ENCODE data around the gene CASZ1. TPM values are rescaled to one million over a fixed set of nuclear protein-coding genes. Genes with fewer than 3 reads are reported as not detected.

CASZ1 gene
- total RNA-seq, 4 donors from 2014 or later = 5.2 to 38.5 (median 18.7) TPM

- H3K4me3 ChIP-seq (replicated peaks in 1 of 3) = no peak overlapping the region
- peak; percentile 35 to 45 for DNase-seq
- peaks cover 41 to 57% of the 10 kb centered on the region in 2 donors for H3K4me1 ChIP-seq
- TF ChIP-seq, protein P1, sequence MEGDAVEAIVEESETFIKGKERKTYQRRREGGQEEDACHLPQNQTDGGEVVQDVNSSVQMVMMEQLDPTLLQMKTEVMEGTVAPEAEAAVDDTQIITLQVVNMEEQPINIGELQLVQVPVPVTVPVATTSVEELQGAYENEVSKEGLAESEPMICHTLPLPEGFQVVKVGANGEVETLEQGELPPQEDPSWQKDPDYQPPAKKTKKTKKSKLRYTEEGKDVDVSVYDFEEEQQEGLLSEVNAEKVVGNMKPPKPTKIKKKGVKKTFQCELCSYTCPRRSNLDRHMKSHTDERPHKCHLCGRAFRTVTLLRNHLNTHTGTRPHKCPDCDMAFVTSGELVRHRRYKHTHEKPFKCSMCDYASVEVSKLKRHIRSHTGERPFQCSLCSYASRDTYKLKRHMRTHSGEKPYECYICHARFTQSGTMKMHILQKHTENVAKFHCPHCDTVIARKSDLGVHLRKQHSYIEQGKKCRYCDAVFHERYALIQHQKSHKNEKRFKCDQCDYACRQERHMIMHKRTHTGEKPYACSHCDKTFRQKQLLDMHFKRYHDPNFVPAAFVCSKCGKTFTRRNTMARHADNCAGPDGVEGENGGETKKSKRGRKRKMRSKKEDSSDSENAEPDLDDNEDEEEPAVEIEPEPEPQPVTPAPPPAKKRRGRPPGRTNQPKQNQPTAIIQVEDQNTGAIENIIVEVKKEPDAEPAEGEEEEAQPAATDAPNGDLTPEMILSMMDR (IDR thresholded peaks at IDR 0.05) = no peak
- TF ChIP-seq POLR2A (IDR thresholded peaks at IDR 0.05) = no peak
- no peaks in the 10 kb centered on the region for H3K27me3 ChIP-seq
- peaks cover 0 to 10% of the 10 kb centered on the region in 2 donors for H3K36me3 ChIP-seq
- intact Hi-C loops (cut with DNase I) = no loop called here
- 76 to 77% methylated on average over 10 of the region's 10 CpGs for WGBS, 2 donors
- no peaks in the 10 kb centered on the region for H3K9me3 ChIP-seq
- H3K27ac ChIP-seq = no peak overlapping the region
Observed at GRCh38 chr1:10625554-10625953, 170.9 kb downstream of the CASZ1 start.

- intact Hi-C loops (cut with DNase I) = no loop called here
- TF ChIP-seq, protein P1 (IDR thresholded peaks at IDR 0.05) = no peak
- TF ChIP-seq POLR2A (IDR thresholded peaks at IDR 0.05) = no peak
- peaks cover 45 to 62% of the 10 kb centered on the region in 2 donors for H3K4me1 ChIP-seq
- H3K4me3 ChIP-seq (replicated peaks in 1 of 3) = no peak overlapping the region
- DNase-seq = peak; percentile 1 to 3
- no peak overlapping the region for H3K27ac ChIP-seq
- H3K27me3 ChIP-seq = no peaks in the 10 kb centered on the region
- no peaks in the 10 kb centered on the region for H3K9me3 ChIP-seq
- 90 to 93% methylated on average over 9 of the region's 9 CpGs for WGBS, 2 donors
- peaks cover 0 to 10% of the 10 kb centered on the region in 2 donors for H3K36me3 ChIP-seq
Observed at GRCh38 chr1:10625076-10625475, 171.4 kb downstream of the CASZ1 start.

DNA sequence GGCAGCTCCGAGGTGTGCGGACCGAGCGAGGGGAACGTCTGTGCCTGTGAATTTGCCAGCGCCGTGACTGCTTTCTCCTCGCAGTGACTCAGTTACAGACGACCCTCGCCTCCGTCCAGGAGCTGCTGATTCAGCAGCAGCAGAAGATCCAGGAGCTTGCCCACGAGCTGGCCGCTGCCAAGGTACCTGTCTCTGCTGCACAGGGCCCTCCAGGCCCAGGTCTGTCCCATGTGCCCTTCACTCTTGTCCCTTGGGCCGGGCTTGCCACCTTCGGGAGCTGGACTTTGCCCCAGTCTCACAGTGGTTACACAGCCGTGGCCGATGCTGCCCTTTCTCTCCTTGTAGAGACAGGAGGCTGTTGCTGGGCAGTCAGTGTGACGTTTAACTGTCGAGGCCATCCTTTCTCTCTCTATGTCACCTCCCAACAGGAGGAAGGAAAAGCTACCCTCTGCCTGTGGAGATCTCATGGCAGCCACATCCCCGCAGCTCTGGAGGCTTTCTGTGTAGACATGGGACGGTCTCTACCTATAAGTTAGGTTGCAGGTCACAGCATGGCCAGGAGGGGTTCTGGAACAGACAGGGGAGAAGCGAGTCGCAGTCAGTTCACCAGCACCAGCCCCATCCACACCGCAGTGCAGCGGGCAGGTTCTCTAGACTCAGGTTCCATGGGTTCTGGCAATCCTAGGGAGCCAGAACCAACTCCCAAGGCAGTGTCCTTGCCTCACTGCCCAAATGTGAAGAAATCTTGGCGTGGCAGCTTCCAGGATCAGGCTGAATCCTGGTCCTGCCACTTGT is 172.0 kb downstream of the CASZ1 start:
- no peaks in the 10 kb centered on the region for H3K9me3 ChIP-seq
- H3K27me3 ChIP-seq = no peaks in the 10 kb centered on the region
- H3K36me3 ChIP-seq = peaks cover 0 to 10% of the 10 kb centered on the region in 2 donors
- H3K27ac ChIP-seq = no peak overlapping the region
- TF ChIP-seq POLR2A (IDR thresholded peaks at IDR 0.05) = no peak
- TF ChIP-seq, protein P1 (IDR thresholded peaks at IDR 0.05) = no peak
- intact Hi-C loops (cut with DNase I) = no loop called here
- WGBS, 2 donors = 96% methylated on average over 20 to 23 of the region's 26 CpGs
- DNase-seq = peak in 1 of 2 donors; percentile 1
- H3K4me1 ChIP-seq = peaks cover 45 to 58% of the 10 kb centered on the region in 2 donors
- no peak overlapping the region for H3K4me3 ChIP-seq (replicated peaks in 1 of 3)

DNA sequence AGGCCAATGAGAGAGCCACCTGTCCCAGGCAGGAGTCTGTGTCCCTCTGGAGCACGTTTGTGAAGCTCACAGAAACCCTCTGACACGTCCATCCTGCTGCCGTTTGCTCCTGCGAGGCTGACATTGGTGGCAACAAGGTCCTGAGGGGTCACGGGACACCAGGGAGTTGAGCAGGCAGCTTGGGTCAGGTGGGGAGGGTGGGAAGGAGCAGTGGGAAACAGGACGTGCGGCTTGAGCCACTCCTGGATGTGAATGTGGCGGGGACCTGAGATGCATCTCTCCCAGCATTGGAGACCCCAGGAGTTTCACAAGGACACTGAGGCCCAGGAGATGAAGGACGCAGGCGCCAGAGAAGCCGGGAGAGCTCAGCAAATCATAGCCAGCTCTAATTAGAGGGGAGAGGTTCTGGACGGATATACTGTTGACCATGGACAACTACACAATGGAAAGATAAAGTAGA is 172.7 kb downstream of the CASZ1 start:
- H3K27me3 ChIP-seq = no peaks in the 10 kb centered on the region
- H3K9me3 ChIP-seq = no peaks in the 10 kb centered on the region
- no peak overlapping the region for H3K4me3 ChIP-seq (replicated peaks in 1 of 3)
- TF ChIP-seq, protein P1 (IDR thresholded peaks at IDR 0.05) = no peak
- no peak for TF ChIP-seq POLR2A (IDR thresholded peaks at IDR 0.05)
- peaks cover 0 to 10% of the 10 kb centered on the region in 2 donors for H3K36me3 ChIP-seq
- intact Hi-C loops (cut with DNase I) = no loop called here
- DNase-seq = peak in 1 of 2 donors; percentile 0
- H3K27ac ChIP-seq = no peak overlapping the region
- H3K4me1 ChIP-seq = peaks cover 37 to 51% of the 10 kb centered on the region in 2 donors
- WGBS, 2 donors = 94 to 96% methylated on average over 12 of the region's 12 CpGs

Measured in thyroid gland (tissue), 4 donors.